Pancreas (tissue), 10 donors: ENCODE results near the gene USP12. TPM values are rescaled to one million over a fixed set of nuclear protein-coding genes. Genes with fewer than 3 reads are reported as not detected.

Experiments used
- ATAC-seq, 4 donors: fragments of 200-7000 bp; cut with Tn5 transposase; one replicate each; pipeline versions ENCODE4 v1.8.0 to v1.9.1; 2020; ENCODE audit warnings: mild to moderate bottlenecking in 4 of 4, moderate library complexity in 4 of 4
- DNase-seq, 6 donors: peaks; one replicate each; pipeline ENCODE4 v3.0.0-alpha.2; 2020
- FAIRE-seq: peaks from 2 replicates; lab custom pipeline; 2012; peaks lifted over from hg19 to GRCh38; lab: Jason Lieb, UNC
- H3K27ac ChIP-seq, 4 donors: fragments of 200-600 bp; sonication (generic); 1 replicate in 3 of 4; 2 replicates in 1 of 4; pipeline versions ENCODE4 v1.5.0 to v1.8.0; 2020
- H3K27me3 ChIP-seq, 4 donors: fragments of 200-600 bp; one replicate each; pipeline ENCODE4 v1.8.0; 2021
- H3K36me3 ChIP-seq, 3 donors: fragments of 200-600 bp; sonication (generic) in 1 of 3; one replicate each; pipeline versions ENCODE4 v1.5.0 to v1.8.0; 2020 to 2021
- H3K4me1 ChIP-seq, 3 donors: fragments of 200-600 bp; one replicate each; pipeline ENCODE4 v1.8.0; 2021
- H3K4me3 ChIP-seq, 4 donors: fragments of 200-600 bp; sonication (generic) in 2 of 4; one replicate each; pipeline versions ENCODE4 v1.5.0 to v1.8.0; 2020 to 2021
- H3K9me3 ChIP-seq, 4 donors: fragments of 200-600 bp; one replicate each; pipeline ENCODE4 v1.8.0; 2021
- CTCF ChIP-seq, 4 donors: fragments of 200-600 bp; sonication (generic) in 3 of 4; IDR thresholded peaks; one replicate each; pipeline versions ENCODE4 v1.5.0 to v1.8.0; 2021; ENCODE audit warnings: antibody characterized with exemption in 4 of 4
- WGBS, 2 donors: extraction: QIAGEN DNeasy Blood & Tissue Kit; methylation state at CpG; one replicate each; pipeline ENCODE4 v1.1.7; 2013; 5-methylcytosine and 5-hydroxymethylcytosine counted together
- intact Hi-C, 3 donors: fragments of 100-400 bp; cut with DNase I; formaldehyde crosslinking; loops; one replicate each; pipeline versions ENCODE4 v1.11.1 to v1.14.2; 2022
- polyA plus RNA-seq, 2 donors: library from polyadenylated mRNA; stranded (reverse); fragments of 200-250 nt; gene quantifications; one replicate each; pipeline ENCODE4 v1.2.3, GENCODE V29; 2013
- total RNA-seq, 6 donors: library from RNA; stranded (reverse); fragmentation: NEBNext Ultra II Directional in 4 of 6; extraction: Animal tissue kit (Norgen Biotek cat#: 25700) in 4 of 6; gene quantifications; one replicate each; pipeline versions ENCODE4 v1.2.1 to v1.2.4, GENCODE V29; 2021 to 2023
- donor health status: healthy with polysubstance abuse.
- donor health status: DM: no; HTN: no; CAD: no; lungs with moderate emphysema.
- donor health status: DM: no; HTN: no; CAD: no.
- donor health status: control.
- donor health status: control.
- donor health status: Bipolar disorder and iron deficiency.
- donor health status: DM: yes; HTN: yes; CAD: no.
- donor health status: DM: no; HTN: no; CAD: no.
- donor health status: DM: no; HTN: no; CAD: no.
- donor health status: DM: yes; HTN: yes; CAD: no.

USP12 gene
- total and polyA plus RNA-seq, 8 donors, result 3.9 to 18.9 (median 9.4) TPM

GRCh38 chr13:27200413-27201070 is 28.9 kb upstream of the USP12 start:
- Histone ChIP-seq H3K27ac (no peak overlapping the region), H3K9me3 (no peaks in the 10 kb centered on the region), H3K36me3 (no peaks in the 10 kb centered on the region), H3K4me3 (no peak overlapping the region), H3K27me3 (peaks cover 0 to 7% (median 0%) of the 10 kb centered on the region in 4 donors), H3K4me1 (no peaks in the 10 kb centered on the region)
- ATAC-seq (no peak), FAIRE-seq (no peak), DNase-seq (no peak)
- intact Hi-C loops, result loop anchor here in 1 of 3 donors (10.0 kb wide), 1 partner anchor 216 kb away; no protein-coding TSS in a partner anchor
- no peak for TF ChIP-seq CTCF (IDR thresholded peaks at IDR 0.05)
- 59 to 83% methylated on average over 1 of the region's 1 CpG for WGBS, 2 donors

GRCh38 chr13:27199696-27200095 is 28.1 kb upstream of the USP12 start:
- Histone ChIP-seq H3K27ac (no peak overlapping the region), H3K4me1 (no peaks in the 10 kb centered on the region), H3K27me3 (peaks cover 0 to 11% (median 0%) of the 10 kb centered on the region in 4 donors), H3K36me3 (no peaks in the 10 kb centered on the region), H3K4me3 (no peak overlapping the region), H3K9me3 (no peaks in the 10 kb centered on the region)
- DNase-seq, result no peak
- WGBS, 2 donors, result 22 to 28% methylated on average over 2 of the region's 2 CpGs
- intact Hi-C loops, result loop anchor here in 1 of 3 donors (10.0 kb wide), 1 partner anchor 215 kb away; no protein-coding TSS in a partner anchor
- no peak for ATAC-seq
- no peak for TF ChIP-seq CTCF (IDR thresholded peaks at IDR 0.05)
- FAIRE-seq, result no peak

DNA sequence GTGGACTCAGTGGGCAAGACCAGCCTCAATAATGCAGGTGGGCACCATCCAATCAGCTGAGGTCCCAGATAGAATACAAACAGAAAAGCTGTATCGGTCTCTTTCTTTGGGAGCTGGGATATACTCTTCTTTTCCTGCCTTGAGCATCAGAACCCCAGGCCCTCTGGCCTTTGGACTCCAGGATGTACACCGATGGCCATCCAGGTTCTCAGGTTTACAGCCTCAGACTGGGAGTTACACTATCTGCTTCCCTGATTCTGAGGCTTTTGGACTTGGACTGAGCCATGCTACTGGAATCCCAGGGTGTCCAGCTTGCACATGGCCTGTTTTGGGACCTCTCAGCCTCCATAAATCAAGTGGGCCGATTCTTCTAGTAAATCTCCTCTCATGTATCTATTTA is 27.6 kb upstream of the USP12 start:
- no peak for FAIRE-seq
- Histone ChIP-seq H3K36me3 (no peaks in the 10 kb centered on the region), H3K4me3 (no peak overlapping the region), H3K4me1 (no peaks in the 10 kb centered on the region), H3K27me3 (peaks cover 0 to 11% (median 0%) of the 10 kb centered on the region in 4 donors), H3K9me3 (no peaks in the 10 kb centered on the region), H3K27ac (no peak overlapping the region)
- no peak for ATAC-seq
- intact Hi-C loops, result no loop called here
- DNase-seq, result no peak
- no peak for TF ChIP-seq CTCF (IDR thresholded peaks at IDR 0.05)
- WGBS, 2 donors, result 70 to 77% methylated on average over 3 of the region's 3 CpGs

GRCh38 chr13:27194895-27195764 is 23.5 kb upstream of the USP12 start:
- no peak for FAIRE-seq

More at GRCh38 chr13:27194895-27195764, 23.5 kb upstream of the USP12 start:
- 54 to 64% methylated on average over 9 of the region's 9 CpGs for WGBS, 2 donors
- no peak for TF ChIP-seq CTCF (IDR thresholded peaks at IDR 0.05)
- Histone ChIP-seq H3K27me3 (peaks cover 0 to 11% (median 0%) of the 10 kb centered on the region in 4 donors), H3K27ac (no peak overlapping the region), H3K4me3 (no peak overlapping the region), H3K36me3 (no peaks in the 10 kb centered on the region), H3K9me3 (no peaks in the 10 kb centered on the region), H3K4me1 (no peaks in the 10 kb centered on the region)
- DNase-seq, result no peak
- intact Hi-C loops, result no loop called here
- peak in 3 of 4 donors; percentile 51 to 71 (median 56) for ATAC-seq
